Measurements from ENCODE around the gene CNTN4.

GRCh38 chr3:2153053-2153452 lies 54.4 kb downstream of the CNTN4 start:
- TF ChIP-seq EZH2 (IDR thresholded peaks at IDR 0.05; ENCODE audit: borderline replicate concordance, low read depth, low read length, severe bottlenecking) (no peak), CTCF (IDR thresholded peaks at IDR 0.05; ENCODE audit: borderline replicate concordance, extremely low read depth, low read length, poor library complexity, severe bottlenecking) (no peak)

Data from DND-41 (cell line).